ENCODE measurements around the gene ELOVL3. TPM values are rescaled to one million over a fixed set of nuclear protein-coding genes. Genes with fewer than 3 reads are reported as not detected.

ELOVL3 gene
- total RNA-seq, 1 experiment from 2014 or later, result 1.2 TPM

DNA sequence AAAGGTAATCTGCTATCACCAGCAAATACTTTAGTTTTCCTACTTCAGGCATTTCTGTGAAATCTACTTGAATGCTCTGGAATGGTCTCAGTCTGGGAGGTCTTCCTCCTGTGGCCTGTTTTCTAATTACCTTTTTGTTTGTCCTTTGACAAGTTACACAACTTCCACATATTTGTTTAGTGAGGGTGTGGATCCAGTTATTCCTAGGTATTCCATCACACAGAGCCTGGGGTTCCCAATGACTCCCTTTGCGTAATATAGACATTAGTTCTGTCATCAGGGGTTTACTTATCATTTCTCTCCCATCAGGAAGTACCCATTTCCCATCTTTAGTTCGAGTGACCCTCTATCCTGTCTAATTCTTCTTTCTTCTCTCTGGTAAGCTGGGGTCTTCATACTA is 28.1 kb upstream of the ELOVL3 start:
- in situ Hi-C loops (cut with HindIII; ENCODE audit: low pct_unique_long_range_greater_than_20kb, low sequenced_read_pairs) (no loop called here), intact Hi-C loops (cut with micrococcal nuclease; ENCODE audit: unreplicated experiment) (no loop called here)
- no peaks in the 10 kb centered on the region for H3K36me3 ChIP-seq (ENCODE audit: control insufficient read depth, insufficient read depth, low read length)
- CTCF ChIA-PET, result no interaction called here
- no peak for DNase-seq (ENCODE audit: low read depth, low spot score)
- no peak overlapping the region for H3K27ac ChIP-seq (ENCODE audit: low read length)
- peaks cover 4% of the 10 kb centered on the region; the same call in 1 of the 2 replicates for H3K27me3 ChIP-seq (ENCODE audit: control insufficient read depth, insufficient read depth, low read length)
- no peak for ATAC-seq
- BruUV-seq (replicated peaks), result no TSS peak
- no peak for TF ChIP-seq SIN3A (IDR thresholded peaks at IDR 0.05; ENCODE audit: borderline replicate concordance, insufficient read depth, low read depth, low read length)
- no peak for TF ChIP-seq TCF7L2 (IDR thresholded peaks at IDR 0.05; ENCODE audit: low read depth, low read length)
- no peak for TF ChIP-seq POLR2AphosphoS5 (IDR thresholded peaks at IDR 0.05; ENCODE audit: low read depth, low read length)
- TF ChIP-seq, protein P1, sequence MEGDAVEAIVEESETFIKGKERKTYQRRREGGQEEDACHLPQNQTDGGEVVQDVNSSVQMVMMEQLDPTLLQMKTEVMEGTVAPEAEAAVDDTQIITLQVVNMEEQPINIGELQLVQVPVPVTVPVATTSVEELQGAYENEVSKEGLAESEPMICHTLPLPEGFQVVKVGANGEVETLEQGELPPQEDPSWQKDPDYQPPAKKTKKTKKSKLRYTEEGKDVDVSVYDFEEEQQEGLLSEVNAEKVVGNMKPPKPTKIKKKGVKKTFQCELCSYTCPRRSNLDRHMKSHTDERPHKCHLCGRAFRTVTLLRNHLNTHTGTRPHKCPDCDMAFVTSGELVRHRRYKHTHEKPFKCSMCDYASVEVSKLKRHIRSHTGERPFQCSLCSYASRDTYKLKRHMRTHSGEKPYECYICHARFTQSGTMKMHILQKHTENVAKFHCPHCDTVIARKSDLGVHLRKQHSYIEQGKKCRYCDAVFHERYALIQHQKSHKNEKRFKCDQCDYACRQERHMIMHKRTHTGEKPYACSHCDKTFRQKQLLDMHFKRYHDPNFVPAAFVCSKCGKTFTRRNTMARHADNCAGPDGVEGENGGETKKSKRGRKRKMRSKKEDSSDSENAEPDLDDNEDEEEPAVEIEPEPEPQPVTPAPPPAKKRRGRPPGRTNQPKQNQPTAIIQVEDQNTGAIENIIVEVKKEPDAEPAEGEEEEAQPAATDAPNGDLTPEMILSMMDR (IDR thresholded peaks at IDR 0.05), result no peak
- TF ChIP-seq, protein P2, sequence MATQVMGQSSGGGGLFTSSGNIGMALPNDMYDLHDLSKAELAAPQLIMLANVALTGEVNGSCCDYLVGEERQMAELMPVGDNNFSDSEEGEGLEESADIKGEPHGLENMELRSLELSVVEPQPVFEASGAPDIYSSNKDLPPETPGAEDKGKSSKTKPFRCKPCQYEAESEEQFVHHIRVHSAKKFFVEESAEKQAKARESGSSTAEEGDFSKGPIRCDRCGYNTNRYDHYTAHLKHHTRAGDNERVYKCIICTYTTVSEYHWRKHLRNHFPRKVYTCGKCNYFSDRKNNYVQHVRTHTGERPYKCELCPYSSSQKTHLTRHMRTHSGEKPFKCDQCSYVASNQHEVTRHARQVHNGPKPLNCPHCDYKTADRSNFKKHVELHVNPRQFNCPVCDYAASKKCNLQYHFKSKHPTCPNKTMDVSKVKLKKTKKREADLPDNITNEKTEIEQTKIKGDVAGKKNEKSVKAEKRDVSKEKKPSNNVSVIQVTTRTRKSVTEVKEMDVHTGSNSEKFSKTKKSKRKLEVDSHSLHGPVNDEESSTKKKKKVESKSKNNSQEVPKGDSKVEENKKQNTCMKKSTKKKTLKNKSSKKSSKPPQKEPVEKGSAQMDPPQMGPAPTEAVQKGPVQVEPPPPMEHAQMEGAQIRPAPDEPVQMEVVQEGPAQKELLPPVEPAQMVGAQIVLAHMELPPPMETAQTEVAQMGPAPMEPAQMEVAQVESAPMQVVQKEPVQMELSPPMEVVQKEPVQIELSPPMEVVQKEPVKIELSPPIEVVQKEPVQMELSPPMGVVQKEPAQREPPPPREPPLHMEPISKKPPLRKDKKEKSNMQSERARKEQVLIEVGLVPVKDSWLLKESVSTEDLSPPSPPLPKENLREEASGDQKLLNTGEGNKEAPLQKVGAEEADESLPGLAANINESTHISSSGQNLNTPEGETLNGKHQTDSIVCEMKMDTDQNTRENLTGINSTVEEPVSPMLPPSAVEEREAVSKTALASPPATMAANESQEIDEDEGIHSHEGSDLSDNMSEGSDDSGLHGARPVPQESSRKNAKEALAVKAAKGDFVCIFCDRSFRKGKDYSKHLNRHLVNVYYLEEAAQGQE (IDR thresholded peaks at IDR 0.05; ENCODE audit: insufficient read depth in 1 of 2, low read depth in 2 of 2, low read length in 1 of 2), result no peak
- H3K4me3 ChIP-seq (ENCODE audit: low read depth in 2 of 2, low read length in 2 of 2), result no peak overlapping the region
- H3K9me3 ChIP-seq (ENCODE audit: control insufficient read depth, insufficient read depth, low read depth, low read length), result peaks cover 11% of the 10 kb centered on the region; the same call in 1 of the 2 replicates
- POLR2A ChIA-PET, result no interaction called here
- H3K4me1 ChIP-seq (ENCODE audit: control insufficient read depth, insufficient read depth, low read length), result no peaks in the 10 kb centered on the region

DNA sequence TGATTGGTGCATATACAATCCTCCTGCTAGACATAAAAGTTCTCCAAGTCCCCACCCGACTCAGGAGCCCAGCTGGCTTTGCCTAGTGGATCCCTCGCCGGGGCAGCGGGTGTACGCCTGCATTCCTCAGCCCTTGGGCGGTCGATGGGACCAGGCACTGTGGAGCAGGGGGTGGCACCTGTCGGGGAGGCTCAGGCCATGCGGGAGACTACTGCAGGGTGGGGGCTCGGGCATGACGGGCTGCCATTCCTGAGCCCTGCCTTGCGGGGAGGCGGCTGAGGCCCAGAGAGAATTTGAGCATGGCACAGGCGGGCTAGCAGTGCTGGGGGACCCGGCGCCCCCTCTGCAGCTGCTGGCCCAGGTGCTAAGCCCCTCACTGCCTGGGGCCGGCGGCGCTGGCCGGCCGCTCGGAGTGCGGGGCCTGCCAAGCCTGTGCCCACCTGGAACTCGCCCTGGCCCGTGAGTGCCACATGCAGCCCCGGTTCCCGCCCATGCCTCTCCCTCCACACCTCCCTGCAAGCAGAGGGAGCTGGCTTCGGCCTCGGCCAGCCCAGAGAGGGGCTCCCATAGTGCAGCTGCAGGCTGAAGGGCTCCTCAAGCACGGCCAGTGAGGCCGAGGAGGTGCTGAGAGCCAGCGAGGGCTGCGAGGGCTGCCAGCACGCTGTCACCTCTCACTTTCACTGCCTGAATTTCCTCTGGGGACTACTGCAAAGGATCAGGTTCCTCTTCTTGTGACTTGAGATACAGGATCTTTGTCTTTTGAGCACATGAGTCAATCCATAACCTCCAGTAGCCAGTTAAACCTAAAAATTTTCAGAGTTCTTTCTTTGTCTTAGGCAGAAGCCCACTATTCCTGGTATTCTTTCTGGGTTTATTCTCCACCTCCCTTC is 25.1 kb upstream of the ELOVL3 start:
- BruUV-seq (replicated peaks), result no TSS peak
- CTCF ChIA-PET, result no interaction called here
- peaks cover 4% of the 10 kb centered on the region; the same call in 1 of the 2 replicates for H3K27me3 ChIP-seq (ENCODE audit: control insufficient read depth, insufficient read depth, low read length)
- H3K4me3 ChIP-seq (ENCODE audit: low read depth in 2 of 2, low read length in 2 of 2), result no peak overlapping the region
- H3K36me3 ChIP-seq (ENCODE audit: control insufficient read depth, insufficient read depth, low read length), result no peaks in the 10 kb centered on the region
- in situ Hi-C loops (cut with HindIII; ENCODE audit: low pct_unique_long_range_greater_than_20kb, low sequenced_read_pairs), result no loop called here
- H3K27ac ChIP-seq (ENCODE audit: low read length), result no peak overlapping the region
- intact Hi-C loops (cut with micrococcal nuclease; ENCODE audit: unreplicated experiment), result no loop called here
- TF ChIP-seq TCF7L2 (IDR thresholded peaks at IDR 0.05; ENCODE audit: low read depth, low read length) (no peak), POLR2AphosphoS5 (IDR thresholded peaks at IDR 0.05; ENCODE audit: low read depth, low read length) (no peak), SIN3A (IDR thresholded peaks at IDR 0.05; ENCODE audit: borderline replicate concordance, insufficient read depth, low read depth, low read length) (no peak)
- TF ChIP-seq, protein P1 (IDR thresholded peaks at IDR 0.05), result no peak
- TF ChIP-seq, protein P2 (IDR thresholded peaks at IDR 0.05; ENCODE audit: insufficient read depth in 1 of 2, low read depth in 2 of 2, low read length in 1 of 2), result no peak
- H3K9me3 ChIP-seq (ENCODE audit: control insufficient read depth, insufficient read depth, low read depth, low read length), result peaks cover 11% of the 10 kb centered on the region; the same call in 1 of the 2 replicates
- ATAC-seq (no peak), DNase-seq (ENCODE audit: low read depth, low spot score) (no peak)
- POLR2A ChIA-PET, result no interaction called here
- no peaks in the 10 kb centered on the region for H3K4me1 ChIP-seq (ENCODE audit: control insufficient read depth, insufficient read depth, low read length)

Measured in Panc1 (cell line).